RWPE2 (cell line): Measurements from ENCODE around the gene ERCC2.

ENCODE experiments used
- ATAC-seq: fragments of 200-7000 bp; cut with Tn5 transposase; 3 replicates; pipeline ENCODE4 v1.9.1; 2021; ENCODE audit warnings: low read depth
- DNase-seq: peaks from one replicate; pipeline ENCODE4 v3.0.0-alpha.2; 2020; ENCODE audit warnings: low spot score
- H3K27ac ChIP-seq: fragments of 450-650 bp; 2 replicates; pipeline ENCODE4 v1.5.1; 2017; ENCODE audit warnings: mild to moderate bottlenecking; ENCODE audit not compliant: poor library complexity, severe bottlenecking
- H3K27me3 ChIP-seq: fragments of 250-450 bp; sonication (Bioruptor Pico); 2 replicates; pipeline ENCODE4 v1.5.1; 2021; ENCODE audit warnings: mild to moderate bottlenecking, moderate library complexity; ENCODE audit not compliant: insufficient read depth, poor library complexity, severe bottlenecking
- H3K36me3 ChIP-seq: fragments of 250-450 bp; sonication (Bioruptor Pico); 2 replicates; pipeline ENCODE4 v1.5.1; 2020; ENCODE audit warnings: low read depth, mild to moderate bottlenecking, moderate library complexity
- H3K4me1 ChIP-seq: fragments of 250-450 bp; sonication (Bioruptor Pico); 2 replicates; pipeline ENCODE4 v1.5.1; 2021; ENCODE audit warnings: mild to moderate bottlenecking, moderate library complexity; ENCODE audit not compliant: insufficient read depth, poor library complexity, severe bottlenecking
- H3K4me3 ChIP-seq: fragments of 250-450 bp; sonication (Bioruptor Pico); 2 replicates; pipeline ENCODE4 v1.5.1; 2021; ENCODE audit warnings: mild to moderate bottlenecking, moderate library complexity; ENCODE audit not compliant: severe bottlenecking
- H3K9me3 ChIP-seq: fragments of 250-450 bp; sonication (Bioruptor Pico); 2 replicates; pipeline ENCODE4 v1.5.1; 2021; ENCODE audit warnings: mild to moderate bottlenecking, moderate library complexity; ENCODE audit not compliant: severe bottlenecking
- TF ChIP-seq, protein P1 (sequence below): fragments of 450-650 bp; IDR thresholded peaks from one replicate; pipeline ENCODE4 v1.5.1; 2017; ENCODE audit warnings: mild to moderate bottlenecking, moderate library complexity; ENCODE audit not compliant: poor library complexity, severe bottlenecking

The ERCC2 gene

DNA sequence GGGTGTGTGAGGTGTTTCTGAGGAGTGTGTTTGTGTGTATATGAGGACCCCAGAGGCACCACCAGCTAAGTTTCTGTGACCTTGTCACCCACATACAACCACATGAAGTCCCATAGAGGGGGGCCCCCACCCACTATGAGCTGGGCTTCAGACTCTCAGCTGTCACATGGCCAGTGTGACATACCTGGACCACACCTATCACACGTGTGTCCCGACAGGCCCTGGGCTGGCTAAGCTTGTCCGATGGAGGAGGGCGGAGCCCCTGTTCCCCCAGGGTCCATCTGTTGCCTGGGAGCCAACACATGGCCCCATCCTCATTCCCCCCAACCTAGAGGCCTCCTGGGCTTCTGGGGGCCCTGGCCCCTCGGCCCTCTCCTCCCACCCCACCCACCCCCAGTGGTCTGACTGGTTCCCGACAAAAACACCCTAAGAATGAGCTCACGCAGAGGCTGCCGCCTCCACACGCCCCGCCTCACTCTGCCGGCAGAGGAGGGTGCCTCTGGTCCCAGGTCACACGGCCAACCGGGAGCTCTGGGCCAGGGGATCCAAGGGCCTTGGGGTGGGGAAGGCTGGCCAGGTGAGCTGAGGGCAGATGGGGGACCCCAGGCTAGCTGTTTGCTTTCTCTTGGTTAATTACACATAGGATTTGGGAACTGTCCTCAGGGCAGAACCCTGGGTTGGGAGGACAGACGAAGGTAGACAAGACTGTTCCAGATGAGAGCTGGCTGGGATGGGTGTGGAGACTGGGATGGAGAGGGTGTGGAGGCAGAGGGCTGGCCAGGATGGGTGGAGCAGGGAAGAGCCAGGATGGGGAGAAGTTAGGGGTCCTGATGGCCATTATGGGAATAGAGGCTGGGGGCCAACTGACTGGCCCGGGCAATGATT is 25.5 kb downstream of the ERCC2 start:
- H3K27me3 ChIP-seq = no peaks in the 10 kb centered on the region
- H3K4me1 ChIP-seq = peaks cover 7% of the 10 kb centered on the region
- peaks cover 10% of the 10 kb centered on the region for H3K36me3 ChIP-seq
- TF ChIP-seq, protein P1, sequence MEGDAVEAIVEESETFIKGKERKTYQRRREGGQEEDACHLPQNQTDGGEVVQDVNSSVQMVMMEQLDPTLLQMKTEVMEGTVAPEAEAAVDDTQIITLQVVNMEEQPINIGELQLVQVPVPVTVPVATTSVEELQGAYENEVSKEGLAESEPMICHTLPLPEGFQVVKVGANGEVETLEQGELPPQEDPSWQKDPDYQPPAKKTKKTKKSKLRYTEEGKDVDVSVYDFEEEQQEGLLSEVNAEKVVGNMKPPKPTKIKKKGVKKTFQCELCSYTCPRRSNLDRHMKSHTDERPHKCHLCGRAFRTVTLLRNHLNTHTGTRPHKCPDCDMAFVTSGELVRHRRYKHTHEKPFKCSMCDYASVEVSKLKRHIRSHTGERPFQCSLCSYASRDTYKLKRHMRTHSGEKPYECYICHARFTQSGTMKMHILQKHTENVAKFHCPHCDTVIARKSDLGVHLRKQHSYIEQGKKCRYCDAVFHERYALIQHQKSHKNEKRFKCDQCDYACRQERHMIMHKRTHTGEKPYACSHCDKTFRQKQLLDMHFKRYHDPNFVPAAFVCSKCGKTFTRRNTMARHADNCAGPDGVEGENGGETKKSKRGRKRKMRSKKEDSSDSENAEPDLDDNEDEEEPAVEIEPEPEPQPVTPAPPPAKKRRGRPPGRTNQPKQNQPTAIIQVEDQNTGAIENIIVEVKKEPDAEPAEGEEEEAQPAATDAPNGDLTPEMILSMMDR = no peak
- no peaks in the 10 kb centered on the region for H3K9me3 ChIP-seq
- peak overlapping the region; percentile 33 for H3K27ac ChIP-seq
- H3K4me3 ChIP-seq = no peak overlapping the region
- DNase-seq = no peak
- peak; percentile 43 for ATAC-seq

DNA sequence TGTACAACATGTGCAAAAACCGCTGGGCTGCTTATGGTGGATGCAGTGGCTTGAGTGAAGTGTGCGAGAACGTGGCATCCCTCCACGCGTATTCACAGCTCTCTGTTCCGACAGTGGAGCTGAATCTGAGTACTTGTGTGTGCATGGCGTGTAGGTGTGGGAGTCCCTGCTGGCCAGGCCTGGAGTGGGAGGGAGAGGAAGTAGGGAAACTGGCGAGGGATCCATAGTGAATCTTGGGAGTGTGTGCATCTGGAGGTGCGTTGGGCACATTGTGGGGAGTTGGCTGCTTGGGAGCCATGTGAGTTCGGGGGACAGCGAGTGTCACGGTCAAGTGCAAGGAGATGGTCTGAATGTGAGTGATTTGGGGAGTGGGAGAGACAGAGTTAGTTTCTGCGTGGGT is 27.5 kb downstream of the ERCC2 start:
- Histone ChIP-seq H3K27me3 (no peaks in the 10 kb centered on the region), H3K36me3 (no peaks in the 10 kb centered on the region), H3K4me1 (peaks cover 7% of the 10 kb centered on the region), H3K4me3 (no peak overlapping the region), H3K9me3 (no peaks in the 10 kb centered on the region), H3K27ac (no peak overlapping the region)
- DNase-seq (no peak), ATAC-seq (no peak)
- TF ChIP-seq, protein P1 = no peak

DNA sequence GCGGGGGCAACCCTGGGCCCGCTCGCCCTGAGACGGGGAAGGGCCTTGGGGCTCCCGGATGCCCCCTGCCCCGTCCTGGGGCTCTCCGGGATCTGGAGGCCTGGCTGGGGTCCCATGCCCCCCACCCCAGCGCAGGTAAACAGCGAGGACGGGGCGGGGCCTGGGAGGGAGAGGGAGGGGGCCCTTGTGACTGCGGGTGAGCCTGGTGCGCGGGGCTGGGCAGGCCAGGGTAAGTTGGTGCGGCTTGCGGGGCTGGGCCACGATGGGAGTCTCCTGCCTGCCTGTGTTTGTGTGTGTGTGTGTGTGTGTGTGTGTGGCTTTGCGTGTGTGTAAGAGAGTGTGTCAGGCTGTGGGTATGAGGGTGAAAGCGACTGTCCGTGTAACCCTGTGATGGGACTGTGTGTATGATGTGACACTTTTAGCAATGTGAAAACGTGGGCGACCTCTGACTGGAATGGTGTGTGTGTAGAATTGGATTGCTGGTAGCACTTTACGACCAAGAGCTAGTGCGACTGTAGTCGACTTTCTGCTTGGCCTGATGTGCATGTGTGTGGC is 29.4 kb downstream of the ERCC2 start:
- TF ChIP-seq, protein P1 = no peak
- DNase-seq = no peak
- no peaks in the 10 kb centered on the region for H3K27me3 ChIP-seq
- H3K36me3 ChIP-seq = no peaks in the 10 kb centered on the region
- peak; percentile 44 for ATAC-seq
- H3K4me1 ChIP-seq = peaks cover 7% of the 10 kb centered on the region
- H3K27ac ChIP-seq = peak overlapping the region; percentile 20
- H3K4me3 ChIP-seq = peak overlapping the region; percentile 66
- H3K9me3 ChIP-seq = no peaks in the 10 kb centered on the region

DNA sequence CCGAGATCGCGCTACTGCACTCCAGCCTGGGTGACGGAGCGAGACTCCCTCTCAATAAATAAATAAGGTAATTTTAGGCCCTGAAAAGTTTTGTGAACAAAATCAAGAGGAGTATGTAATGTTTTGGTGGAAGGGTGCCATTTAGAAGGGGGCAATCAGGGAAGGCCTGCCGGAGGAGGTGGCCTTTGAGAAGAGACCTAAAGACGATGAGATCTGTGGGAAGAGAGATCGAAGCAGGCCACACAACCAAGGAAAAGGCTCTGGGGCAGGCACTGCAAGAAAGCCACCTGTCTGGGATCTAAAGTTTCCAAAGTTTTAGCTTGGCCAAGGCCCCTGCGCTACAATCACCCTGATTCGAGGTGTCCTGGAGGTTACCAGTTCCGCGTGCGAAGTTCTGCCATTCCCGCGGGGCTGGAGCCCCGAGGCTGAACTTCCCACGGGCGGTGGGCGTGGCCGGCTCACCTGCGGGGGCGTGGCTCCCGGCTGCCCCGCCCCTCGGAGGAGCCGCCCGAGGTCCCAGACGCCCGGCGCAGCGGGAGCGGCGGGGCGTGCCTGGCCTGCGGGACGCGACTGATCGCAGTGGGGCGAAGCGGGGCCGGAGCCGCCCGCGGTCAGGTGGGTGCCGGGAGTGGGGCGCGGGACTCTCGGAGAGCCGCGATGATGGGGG is 30.0 kb downstream of the ERCC2 start, which contains the start of gene KLC3:
Gene KLC3 (plus strand): TSS at position 519 of the 667 bp plus-strand sequence. CDS start 4,792 bp downstream, outside the sequence.
- TF ChIP-seq, protein P1 = no peak
- H3K4me1 ChIP-seq = peaks cover 7% of the 10 kb centered on the region
- DNase-seq (no peak), ATAC-seq (peak; percentile 56)
- H3K27me3 ChIP-seq = no peaks in the 10 kb centered on the region
- peak within 1 kb of the TSS; percentile 20 for H3K27ac ChIP-seq
- no peaks in the 10 kb centered on the region for H3K9me3 ChIP-seq
- H3K36me3 ChIP-seq = no peaks in the 10 kb centered on the region
- peak within 1 kb of the TSS; percentile 66 for H3K4me3 ChIP-seq
